LHCN-M2 (cell line): ENCODE results near the gene FABP3. TPM values are rescaled to one million over a fixed set of nuclear protein-coding genes. Genes with fewer than 3 reads are reported as not detected.
"Not testable (repeated sequence)": the region's sequence is repeated elsewhere in the genome, so short reads cannot be mapped to it uniquely, and the experiment has no call there.

Experiments used
- DNase-seq: peaks from one replicate; pipeline ENCODE4 v3.0.0-alpha.2; 2012; ENCODE audit warnings: low read depth
- total RNA-seq: library from RNA; depleted of rRNA; stranded (reverse); fragments of >200 nt; gene quantifications from 2 replicates; pipeline ENCODE4 v1.2.3, GENCODE V29; 2014

The FABP3 gene
- total RNA-seq, 1 experiment from 2014 or later, result 10.2 TPM

- DNase-seq, result no peak
Measured at GRCh38 chr1:31399976-31400375, 27.1 kb upstream of the FABP3 start.

DNA sequence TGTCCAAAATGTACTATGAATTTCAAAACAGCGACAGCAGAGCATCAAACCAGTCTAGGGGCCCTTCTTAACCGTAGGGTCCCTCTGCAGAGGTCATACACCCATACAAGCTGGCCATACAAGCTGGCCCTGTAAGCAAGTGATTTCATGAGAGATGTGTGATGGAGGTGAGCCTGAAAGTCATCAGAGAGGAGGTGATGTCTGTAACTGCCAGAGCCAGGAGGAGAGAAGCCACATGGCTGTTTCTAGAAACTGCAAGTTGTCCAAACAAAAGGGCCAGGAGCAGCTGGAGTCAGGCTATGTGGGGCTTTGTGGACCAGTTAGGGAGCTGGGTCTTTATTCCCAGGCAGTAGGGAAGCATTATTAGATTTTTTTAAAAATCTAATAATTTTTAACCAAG, 25.4 kb upstream of the FABP3 start:
- DNase-seq, result no peak

- no peak for DNase-seq
Measured at GRCh38 chr1:31397360-31398095, 24.7 kb upstream of the FABP3 start.

DNA sequence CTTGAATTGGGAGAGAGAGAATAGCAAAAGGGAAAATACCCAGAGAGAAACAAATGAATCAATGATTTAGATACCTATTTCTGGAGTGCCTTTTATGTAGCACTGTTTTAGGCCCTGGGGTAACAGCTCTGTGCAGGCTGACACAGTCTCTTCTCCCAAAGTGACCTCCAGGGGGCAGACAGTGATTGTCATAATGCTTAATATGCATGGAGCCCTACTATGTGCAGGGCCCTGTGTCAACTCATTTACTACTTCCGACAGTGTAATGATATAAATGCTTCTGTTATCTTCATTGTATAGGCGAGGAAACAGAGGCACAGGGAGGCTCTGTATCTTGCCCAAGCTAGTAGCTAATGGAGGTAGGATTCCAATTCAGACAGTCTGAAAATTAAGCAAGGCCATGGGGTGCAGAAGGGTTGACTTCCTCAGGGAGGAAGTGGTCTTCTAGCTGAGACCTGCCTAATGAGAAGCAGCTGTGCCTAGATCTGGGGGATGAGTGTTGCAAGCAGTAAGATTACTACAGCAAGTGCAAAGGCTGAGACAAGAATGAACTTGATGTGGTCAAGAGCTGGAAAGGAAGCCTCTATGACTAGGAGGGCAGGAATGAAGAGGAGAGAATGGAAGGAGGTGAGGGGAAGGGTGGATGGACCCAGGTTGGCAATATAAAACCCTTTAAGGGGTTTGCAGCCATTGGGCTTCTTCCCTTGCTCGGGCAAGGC, 23.9 kb upstream of the FABP3 start:
- peak; percentile 44 for DNase-seq

DNA sequence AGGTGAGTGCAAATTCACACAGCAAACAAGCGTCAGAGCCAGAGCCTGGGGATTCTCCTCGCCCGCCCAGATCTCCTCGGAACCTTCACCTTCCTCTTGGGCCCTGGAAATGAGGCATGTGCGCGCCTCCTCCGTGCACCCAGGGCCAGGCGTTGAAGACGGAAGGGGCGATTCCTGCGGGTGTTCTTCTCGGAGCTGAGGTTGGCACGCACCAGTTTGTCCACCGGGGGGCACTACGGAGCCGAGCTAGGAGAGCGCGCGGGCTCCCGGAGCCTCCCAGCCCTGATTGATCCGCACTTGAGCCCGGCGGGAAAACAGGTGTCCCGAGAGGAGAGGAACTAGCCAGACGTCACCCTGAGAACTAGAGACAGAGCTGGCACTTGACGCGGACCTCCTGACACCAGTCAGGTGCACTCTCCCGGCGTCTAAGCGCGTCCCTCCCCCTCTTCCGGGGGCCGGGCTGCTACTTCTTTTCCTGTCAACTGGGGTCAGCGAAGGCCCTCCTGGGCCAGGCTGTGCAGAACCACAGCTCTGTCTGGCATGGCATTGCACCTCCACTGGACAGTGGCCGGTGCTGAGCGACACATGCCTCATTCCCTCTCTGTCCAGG, 21.8 kb upstream of the FABP3 start:
- peak; percentile 83 for DNase-seq

DNA sequence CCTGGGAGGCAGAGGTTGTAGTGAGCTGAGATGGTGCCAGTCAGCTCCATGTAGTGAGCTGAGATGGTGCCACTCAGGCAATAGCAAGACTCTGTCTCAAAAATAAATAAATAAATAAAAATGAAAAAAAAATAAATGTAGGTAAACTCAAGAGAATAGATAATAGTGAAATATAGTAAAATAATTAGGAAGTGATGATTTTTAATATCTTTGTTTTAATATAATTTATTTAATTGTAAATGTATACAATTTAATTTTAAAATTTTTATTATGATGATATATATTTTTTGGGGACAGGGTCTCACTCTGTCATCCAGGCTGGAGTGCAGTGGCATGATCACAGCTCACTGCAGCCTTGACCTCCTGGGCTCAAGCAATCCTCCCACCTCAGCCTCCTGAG, 20.6 kb upstream of the FABP3 start:
- no peak for DNase-seq

DNA sequence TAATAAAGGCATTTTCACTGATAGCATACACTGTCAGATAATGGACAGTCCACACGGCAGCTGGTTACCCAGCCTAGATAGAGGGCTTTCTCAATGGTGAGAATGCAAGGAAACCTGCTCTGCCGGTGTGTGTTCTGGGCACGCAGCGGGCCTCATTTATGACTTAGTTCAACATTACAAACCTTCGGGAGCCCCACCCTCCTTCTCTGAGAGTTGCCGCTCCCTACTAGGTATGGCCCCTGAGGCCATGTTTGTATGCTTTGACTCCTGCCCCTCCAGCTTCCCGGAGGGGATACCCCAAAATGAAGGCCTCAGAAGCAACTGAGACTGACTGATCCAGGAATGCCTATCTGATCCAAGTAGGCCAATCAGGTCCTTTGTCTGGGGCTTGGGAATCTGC, 17.2 kb upstream of the FABP3 start:
- DNase-seq, result no peak

DNA sequence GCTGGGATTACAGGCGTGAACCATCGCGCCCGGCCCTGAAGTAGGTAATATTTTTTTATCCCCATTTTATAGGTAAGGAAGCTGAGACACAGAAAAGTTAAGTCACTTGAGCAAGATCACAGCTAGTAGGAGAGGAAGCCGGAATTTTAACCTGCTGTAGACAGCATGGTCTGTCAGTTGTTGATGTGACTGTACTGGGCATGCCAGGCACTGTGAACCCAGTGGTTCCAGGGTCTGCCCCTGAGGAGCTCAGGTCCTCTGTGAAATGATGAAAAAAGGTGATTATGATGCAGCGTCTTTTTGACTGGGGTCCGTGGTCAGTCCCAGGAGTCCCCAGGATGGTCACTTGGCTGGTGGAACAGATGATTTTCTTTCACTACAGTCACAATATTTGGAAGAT, 16.7 kb upstream of the FABP3 start:
- no peak for DNase-seq

- no peak for DNase-seq
Measured at GRCh38 chr1:31387612-31388011, 14.7 kb upstream of the FABP3 start.

GRCh38 chr1:31386576-31387243, 13.8 kb upstream of the FABP3 start:
- not testable (repeated sequence) for DNase-seq

GRCh38 chr1:31383967-31384366, 11.1 kb upstream of the FABP3 start:
- no peak for DNase-seq

DNA sequence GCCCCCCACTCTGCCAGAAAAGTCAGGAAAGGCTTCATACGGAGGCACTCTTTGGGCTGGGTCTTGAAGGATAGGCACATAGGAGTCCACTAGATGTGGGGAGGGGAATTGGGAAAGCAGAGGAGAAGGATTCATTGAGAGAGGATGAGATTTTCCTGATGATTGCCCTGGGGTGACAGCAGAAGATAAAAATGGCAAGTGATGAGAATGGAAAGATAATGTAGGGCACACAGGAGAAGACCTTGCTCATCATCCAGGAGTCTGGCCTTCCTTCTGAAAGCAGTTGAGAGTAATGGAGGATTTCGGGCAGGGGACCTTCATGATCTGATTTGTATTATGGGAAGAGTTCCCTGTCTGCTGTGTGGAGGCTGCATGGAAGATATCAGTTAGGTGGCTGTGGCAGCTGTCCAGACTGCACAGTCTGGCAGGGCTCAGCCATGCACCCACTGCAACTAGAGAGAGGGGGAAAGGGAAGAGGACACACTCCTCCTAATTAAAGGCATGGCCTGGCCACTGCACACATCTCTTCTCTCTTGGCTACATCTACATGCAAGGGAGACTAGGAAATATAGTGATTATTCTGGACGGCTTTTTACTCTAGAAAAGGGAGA, 9.6 kb upstream of the FABP3 start:
- DNase-seq, result no peak

- peak; percentile 87 for DNase-seq
Measured at GRCh38 chr1:31381394-31382294, 8.8 kb upstream of the FABP3 start.

- no peak for DNase-seq
Measured at GRCh38 chr1:31380181-31380580, 7.3 kb upstream of the FABP3 start.

- no peak for DNase-seq
Measured at GRCh38 chr1:31378001-31378400, 5.1 kb upstream of the FABP3 start.

DNA sequence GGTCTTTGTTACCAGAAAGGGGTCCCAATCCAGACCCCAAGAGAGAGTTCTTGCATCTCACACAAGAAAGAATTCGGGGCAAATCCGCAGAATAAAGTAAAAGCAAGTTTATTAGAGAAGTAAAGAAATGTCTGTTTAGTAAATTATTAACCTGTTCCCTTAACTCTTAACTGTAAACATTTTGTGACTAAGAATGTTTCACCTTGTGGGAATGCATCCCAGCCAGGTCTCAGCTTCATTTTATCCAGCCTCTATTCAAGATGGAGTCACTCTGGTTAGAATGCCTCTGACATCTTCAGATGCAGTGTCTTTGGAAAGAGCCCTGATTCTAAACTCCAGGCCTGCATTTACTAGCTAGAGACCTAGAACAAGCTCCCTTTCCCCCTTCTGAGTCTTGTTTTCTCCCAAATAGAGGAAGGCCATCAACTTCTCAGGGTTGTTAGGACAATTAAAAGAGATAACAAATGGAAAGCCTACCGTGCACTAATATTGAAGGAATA, 4.5 kb upstream of the FABP3 start:
- no peak for DNase-seq

- peak; percentile 98 for DNase-seq
Measured at GRCh38 chr1:31376375-31377134, 3.7 kb upstream of the FABP3 start.

DNA sequence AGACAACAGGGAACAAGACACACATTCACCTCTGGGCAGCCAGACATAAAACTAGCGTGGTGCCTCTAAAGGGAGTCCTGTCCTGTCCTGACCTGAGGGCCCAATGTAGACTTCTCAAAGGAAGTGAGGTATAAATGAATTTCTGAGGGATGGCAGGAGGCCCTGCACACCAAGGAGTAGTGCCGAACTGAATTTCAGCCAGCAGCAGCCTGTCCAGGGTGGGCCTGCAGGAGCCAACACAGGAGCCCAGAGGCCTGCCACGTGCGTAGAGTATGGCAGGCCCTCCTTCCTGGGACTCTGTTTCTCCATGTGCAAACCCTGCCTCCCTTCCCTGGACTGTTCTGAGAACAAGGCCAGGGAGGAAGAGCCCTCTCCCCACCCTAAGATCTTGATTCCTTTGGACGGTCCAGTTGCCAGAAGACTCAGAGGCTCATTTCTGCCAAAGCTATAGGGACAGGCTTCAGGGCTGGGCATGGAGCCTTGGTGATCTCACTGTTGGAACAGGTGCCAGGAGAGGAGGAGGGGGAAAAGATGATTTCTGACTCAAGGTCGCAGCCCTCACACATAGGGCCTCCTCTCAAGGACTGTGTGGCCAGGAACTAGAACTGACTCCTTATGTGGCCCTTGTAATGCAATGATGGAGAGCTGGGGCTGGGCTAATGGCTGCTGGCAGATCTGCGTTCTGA, 1.8 kb upstream of the FABP3 start:
- peak; percentile 62 for DNase-seq

GRCh38 chr1:31373897-31374486, 1.1 kb upstream of the FABP3 start:
- DNase-seq, result no peak
